Psoas muscle (tissue), 8 donors: ENCODE measurements around the gene FLT3. TPM values are rescaled to one million over a fixed set of nuclear protein-coding genes. Genes with fewer than 3 reads are reported as not detected.

Source experiments
- ATAC-seq, 4 donors: fragments of 200-7000 bp; cut with Tn5 transposase; one replicate each; pipeline ENCODE4 v1.9.1; 2020; ENCODE audit warnings: moderate library complexity in 3 of 4, mild to moderate bottlenecking in 2 of 4
- DNase-seq, 2 donors: peaks; one replicate each; pipeline ENCODE4 v3.0.0-alpha.2; 2020
- H3K27ac ChIP-seq: fragments of 200-600 bp; one replicate; pipeline ENCODE4 v1.8.0; 2022
- H3K27me3 ChIP-seq, 3 donors: fragments of 200-600 bp in 1 of 3; one replicate each; pipeline versions ENCODE4 v1.6.1 to v1.8.0; 2013 to 2022; ENCODE audit warnings: low read length in 2 of 3, mild to moderate bottlenecking in 2 of 3, moderate library complexity in 1 of 3; ENCODE audit not compliant: insufficient read depth in 3 of 3
- H3K36me3 ChIP-seq, 2 donors: fragments of 200-600 bp in 1 of 2; one replicate each; pipeline versions ENCODE4 v1.6.1 to v1.8.0; 2013 to 2022; ENCODE audit warnings: low read depth in 1 of 2, mild to moderate bottlenecking in 1 of 2, moderate library complexity in 1 of 2; ENCODE audit not compliant: insufficient read depth in 1 of 2
- H3K4me1 ChIP-seq: fragments of 200-600 bp; one replicate; pipeline ENCODE4 v1.8.0; 2022
- H3K4me3 ChIP-seq: fragments of 200-600 bp; one replicate; pipeline ENCODE4 v1.8.0; 2022; ENCODE audit warnings: mild to moderate bottlenecking
- H3K9me3 ChIP-seq: fragments of 200-600 bp; one replicate; pipeline ENCODE4 v1.8.0; 2022
- WGBS, 3 donors: extraction: QIAGEN DNeasy Blood & Tissue Kit; methylation state at CpG; one replicate each; pipeline versions ENCODE4 v1.1.6 to v1.1.7; 2013; 5-methylcytosine and 5-hydroxymethylcytosine counted together
- intact Hi-C, 2 donors: fragments of 100-400 bp; cut with DNase I; formaldehyde crosslinking; loops; one replicate each; pipeline versions ENCODE4 v1.11.0 to v1.14.2; 2022
- polyA plus RNA-seq, 3 donors: library from polyadenylated mRNA; stranded (reverse); fragments of 200-250 nt; gene quantifications; one replicate each; pipeline ENCODE4 v1.2.3, GENCODE V29; 2013
- total RNA-seq, 4 donors: library from RNA; stranded (reverse); fragmentation: NEBNext Ultra II Directional in 2 of 4; extraction: Animal tissue kit (Norgen Biotek cat#: 25700) in 2 of 4; gene quantifications; one replicate each; pipeline versions ENCODE4 v1.2.1 to v1.2.4, GENCODE V29; 2021 to 2023
- TF ChIP-seq, protein P1 (sequence below): fragments of 200-600 bp; IDR thresholded peaks from one replicate; pipeline ENCODE4 v1.8.0; 2022; ENCODE audit warnings: antibody characterized with exemption
- donor health status: healthy with polysubstance abuse.
- donor health status: DM: no; HTN: no; CAD: no; lungs with moderate emphysema.
- donor health status: Bipolar disorder and iron deficiency.
- donor health status: healthy.
- donor health status: DM: yes; HTN: yes; CAD: no.
- donor health status: DM: no; HTN: no; CAD: no.
- donor health status: DM: no; HTN: no; CAD: no.
- donor health status: DM: yes; HTN: yes; CAD: no.

Gene FLT3
- total and polyA plus RNA-seq, 7 donors, result 0.04 to 0.19 (median 0.06) TPM; not detected in 2

DNA sequence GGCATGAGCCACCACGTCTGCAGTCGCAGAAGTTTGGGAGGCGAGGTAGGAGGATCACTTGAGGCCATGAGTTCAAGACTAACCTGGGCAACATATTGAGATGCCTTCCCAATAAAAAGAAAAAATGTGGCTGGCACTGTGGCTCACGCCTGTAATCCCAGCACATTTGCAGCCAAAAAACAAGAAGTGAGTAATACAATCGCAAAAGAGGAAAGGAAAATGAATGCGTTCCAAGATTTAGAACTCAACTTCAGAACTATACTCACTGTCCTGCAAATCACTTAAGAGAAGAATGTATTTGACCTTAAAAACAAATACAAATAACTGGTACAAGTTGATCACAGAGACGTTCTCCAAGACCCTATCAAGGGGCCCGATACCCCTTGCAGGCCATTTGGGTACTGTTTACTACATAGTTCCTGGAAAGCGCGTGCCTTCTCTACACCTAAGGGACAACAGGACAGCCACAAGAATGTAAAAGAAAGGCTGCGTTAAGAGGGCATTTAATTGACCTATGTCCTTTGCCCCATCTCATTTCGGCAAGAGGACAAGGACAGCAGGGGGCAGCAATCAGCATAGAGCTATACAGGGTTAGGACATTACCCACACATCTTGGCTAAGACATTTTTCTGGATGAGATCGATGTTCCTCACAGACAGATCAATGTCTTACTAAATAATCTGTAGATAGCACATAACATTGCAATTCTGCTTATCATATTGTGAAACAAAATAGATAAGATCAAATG lies 41.3 kb downstream of the FLT3 start:
- H3K27ac ChIP-seq, result no peak overlapping the region
- DNase-seq (no peak), ATAC-seq (peak in 1 of 4 donors; percentile 52)
- H3K4me3 ChIP-seq, result no peak overlapping the region
- H3K4me1 ChIP-seq, result no peaks in the 10 kb centered on the region
- TF ChIP-seq, protein P1, sequence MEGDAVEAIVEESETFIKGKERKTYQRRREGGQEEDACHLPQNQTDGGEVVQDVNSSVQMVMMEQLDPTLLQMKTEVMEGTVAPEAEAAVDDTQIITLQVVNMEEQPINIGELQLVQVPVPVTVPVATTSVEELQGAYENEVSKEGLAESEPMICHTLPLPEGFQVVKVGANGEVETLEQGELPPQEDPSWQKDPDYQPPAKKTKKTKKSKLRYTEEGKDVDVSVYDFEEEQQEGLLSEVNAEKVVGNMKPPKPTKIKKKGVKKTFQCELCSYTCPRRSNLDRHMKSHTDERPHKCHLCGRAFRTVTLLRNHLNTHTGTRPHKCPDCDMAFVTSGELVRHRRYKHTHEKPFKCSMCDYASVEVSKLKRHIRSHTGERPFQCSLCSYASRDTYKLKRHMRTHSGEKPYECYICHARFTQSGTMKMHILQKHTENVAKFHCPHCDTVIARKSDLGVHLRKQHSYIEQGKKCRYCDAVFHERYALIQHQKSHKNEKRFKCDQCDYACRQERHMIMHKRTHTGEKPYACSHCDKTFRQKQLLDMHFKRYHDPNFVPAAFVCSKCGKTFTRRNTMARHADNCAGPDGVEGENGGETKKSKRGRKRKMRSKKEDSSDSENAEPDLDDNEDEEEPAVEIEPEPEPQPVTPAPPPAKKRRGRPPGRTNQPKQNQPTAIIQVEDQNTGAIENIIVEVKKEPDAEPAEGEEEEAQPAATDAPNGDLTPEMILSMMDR, result peak; percentile 38
- intact Hi-C loops, result no loop called here
- no peaks in the 10 kb centered on the region for H3K9me3 ChIP-seq
- H3K27me3 ChIP-seq, result peaks cover 0 to 12% (median 0%) of the 10 kb centered on the region in 3 donors
- WGBS, 3 donors, result 55 to 61% (median 56%) methylated on average over 13 of the region's 13 CpGs
- H3K36me3 ChIP-seq, result no peaks in the 10 kb centered on the region

GRCh38 chr13:28056970-28057712 lies 43.2 kb downstream of the FLT3 start:
- Histone ChIP-seq H3K9me3 (no peaks in the 10 kb centered on the region), H3K27ac (no peak overlapping the region), H3K27me3 (peaks cover 0 to 15% (median 0%) of the 10 kb centered on the region in 3 donors), H3K4me3 (no peak overlapping the region), H3K36me3 (no peaks in the 10 kb centered on the region), H3K4me1 (no peaks in the 10 kb centered on the region)
- TF ChIP-seq, protein P1, result no peak
- 61 to 77% (median 67%) methylated on average over 13 of the region's 13 CpGs for WGBS, 3 donors
- intact Hi-C loops, result no loop called here
- DNase-seq (no peak), ATAC-seq (no peak)

DNA sequence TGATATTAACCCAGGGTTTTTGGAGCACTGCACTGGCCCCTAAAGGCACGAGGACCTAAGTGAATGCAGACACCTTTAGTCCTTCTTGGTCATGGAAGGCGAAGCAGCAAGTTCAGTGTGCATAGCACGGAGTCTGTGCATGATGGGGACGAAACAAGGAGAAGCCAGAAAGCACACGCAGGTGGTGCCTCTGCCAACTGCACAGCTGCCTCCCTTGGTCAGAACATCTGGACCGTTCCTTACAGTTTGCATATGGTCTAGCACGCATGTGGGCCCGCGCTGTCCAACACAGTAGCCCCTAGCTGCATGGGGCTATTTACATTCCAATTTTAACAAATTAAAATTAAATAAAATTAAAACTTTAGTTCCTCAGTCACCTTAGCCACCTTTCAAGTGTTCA lies 44.0 kb downstream of the FLT3 start:
- no peak overlapping the region for H3K4me3 ChIP-seq
- 54 to 55% (median 54%) methylated on average over 9 of the region's 9 CpGs for WGBS, 3 donors
- H3K27me3 ChIP-seq, result peaks cover 0 to 15% (median 0%) of the 10 kb centered on the region in 3 donors
- intact Hi-C loops, result no loop called here
- H3K27ac ChIP-seq, result no peak overlapping the region
- no peak for DNase-seq
- no peaks in the 10 kb centered on the region for H3K4me1 ChIP-seq
- ATAC-seq, result no peak
- H3K36me3 ChIP-seq, result no peaks in the 10 kb centered on the region
- TF ChIP-seq, protein P1, result no peak
- H3K9me3 ChIP-seq, result no peaks in the 10 kb centered on the region

- WGBS, 3 donors, result 42 to 43% (median 43%) methylated on average over 2 of the region's 2 CpGs
- no peaks in the 10 kb centered on the region for H3K9me3 ChIP-seq
- intact Hi-C loops, result no loop called here
- TF ChIP-seq, protein P1, result no peak
- no peaks in the 10 kb centered on the region for H3K4me1 ChIP-seq
- no peak for ATAC-seq
- peaks cover 0 to 15% (median 0%) of the 10 kb centered on the region in 3 donors for H3K27me3 ChIP-seq
- DNase-seq, result no peak
- H3K4me3 ChIP-seq, result no peak overlapping the region
- no peak overlapping the region for H3K27ac ChIP-seq
- H3K36me3 ChIP-seq, result no peaks in the 10 kb centered on the region
These were observed 45.0 kb downstream of the FLT3 start for GRCh38 chr13:28055357-28055756.
